Midbrain (tissue), 1 donor: ENCODE measurements around the gene RUFY2.
A peak's percentile ranks its signal among the peaks of the same experiment; 100 is the strongest.

Source experiments
- DNase-seq: peaks from one replicate; lab custom pipeline; 2025; lab: John Stamatoyannopoulos, UW

Gene RUFY2

DNA sequence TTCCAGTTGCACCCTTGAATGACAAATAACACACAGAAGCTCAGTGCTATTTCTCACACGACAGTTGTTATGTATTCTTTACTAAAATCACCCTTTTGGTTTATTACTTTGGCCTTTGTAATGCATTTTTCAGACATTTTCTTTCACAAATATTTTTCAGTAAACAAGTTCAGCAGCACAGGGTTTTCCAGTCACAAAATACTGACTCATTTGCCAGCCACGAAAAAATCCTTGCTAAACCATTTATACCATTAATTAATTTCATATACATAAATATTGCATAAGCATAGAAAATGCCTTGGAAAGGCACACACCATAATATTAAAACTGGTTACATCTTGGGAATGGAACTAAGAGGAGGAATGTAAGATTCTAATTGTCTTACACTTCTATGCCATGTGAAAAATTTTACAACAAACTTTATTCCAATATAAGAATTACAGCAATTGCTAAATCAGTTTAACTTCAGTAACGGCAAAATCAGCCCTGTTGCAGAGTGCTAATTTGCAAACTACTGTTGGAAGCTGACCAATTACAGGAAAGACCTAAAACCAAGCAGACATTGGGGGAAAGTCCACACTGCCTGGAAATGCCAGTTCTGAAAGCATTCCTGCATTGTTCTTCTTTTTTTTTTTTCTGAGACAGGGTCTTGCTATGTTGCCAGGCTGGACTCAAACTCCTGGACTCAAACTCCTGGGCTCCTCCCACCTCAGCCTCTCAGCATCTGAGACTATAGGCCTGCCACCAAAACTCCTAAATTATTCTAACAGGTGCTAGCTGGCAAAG, 42.8 kb downstream of the RUFY2 start:
- no peak for DNase-seq

DNA sequence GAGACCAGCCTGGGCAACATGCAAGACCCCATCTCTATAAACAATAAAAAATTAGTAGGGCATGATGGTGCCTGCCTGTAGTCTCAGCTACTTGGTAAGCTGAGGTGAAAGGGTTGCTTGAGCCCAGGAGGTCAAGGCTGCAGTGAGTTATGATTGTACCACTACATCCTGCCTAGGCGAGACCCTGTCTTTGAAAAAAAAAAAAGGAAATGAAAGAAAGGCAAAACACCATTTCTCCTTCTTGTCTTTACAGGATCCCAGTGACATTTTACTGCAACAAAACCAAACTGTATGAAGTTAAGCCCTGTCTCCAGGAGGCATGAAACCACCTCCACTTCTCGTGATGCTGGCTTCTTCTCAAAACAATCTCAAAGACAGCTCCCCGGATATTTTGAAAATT, 44.5 kb downstream of the RUFY2 start:
- DNase-seq: no peak

DNA sequence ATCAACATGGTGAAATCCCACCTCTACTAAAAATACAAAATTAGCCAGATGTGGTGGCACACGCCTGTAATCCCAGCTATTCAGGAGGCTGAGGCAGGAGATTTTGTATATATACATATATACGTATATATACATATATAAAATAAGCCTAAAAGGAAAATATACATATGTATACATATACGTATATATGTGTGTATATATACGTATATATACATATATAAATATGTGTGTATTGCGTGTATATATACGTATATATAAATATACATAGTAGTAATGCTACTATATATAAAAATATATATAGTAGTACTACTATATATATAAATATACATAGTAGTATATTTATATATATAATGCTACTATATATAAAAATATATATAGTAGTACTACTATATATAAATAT, 47.9 kb downstream of the RUFY2 start:
- no peak for DNase-seq

DNA sequence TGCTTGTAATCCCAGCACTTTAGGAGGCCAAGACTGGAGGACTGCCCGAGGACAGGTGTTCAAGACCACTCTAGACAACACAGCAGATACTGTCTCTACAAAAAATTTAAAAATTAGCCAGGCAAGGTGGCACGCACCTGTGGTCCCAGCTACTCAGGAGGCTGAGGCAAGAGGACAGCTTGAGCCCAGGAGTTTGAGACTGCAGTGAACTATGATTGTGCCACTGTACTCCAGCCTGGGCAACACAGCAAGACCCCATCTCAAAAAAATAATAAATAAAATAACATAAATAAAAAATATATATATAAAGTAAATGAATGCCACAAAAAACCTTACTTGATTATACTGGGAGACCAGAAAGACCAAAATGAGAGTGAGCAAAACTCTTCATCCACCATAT, 53.5 kb downstream of the RUFY2 start:
- no peak for DNase-seq

DNA sequence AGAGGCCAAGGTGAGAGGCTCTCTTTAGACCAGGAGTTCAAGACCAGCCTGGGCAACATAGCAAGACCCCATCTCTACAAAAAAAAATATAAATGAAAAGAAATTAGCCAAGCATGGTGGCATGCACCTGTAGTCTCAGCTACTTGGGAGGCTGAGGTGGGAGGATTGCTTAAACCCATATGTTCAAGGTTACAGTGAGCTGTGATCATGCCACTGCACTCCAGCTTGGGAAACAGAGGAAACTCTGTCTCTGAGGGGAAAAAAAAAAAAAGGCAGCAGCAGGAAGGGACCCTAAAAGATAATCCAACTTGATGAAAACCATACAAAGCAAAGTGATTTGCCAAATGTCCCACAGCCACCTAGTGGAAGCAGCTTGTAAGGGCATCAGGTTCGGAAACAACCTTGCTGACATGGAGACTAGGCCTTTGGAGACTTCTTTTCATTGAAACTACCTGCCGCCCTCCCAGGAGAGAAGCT, 58.8 kb downstream of the RUFY2 start:
- DNase-seq: peak; percentile 38

DNA sequence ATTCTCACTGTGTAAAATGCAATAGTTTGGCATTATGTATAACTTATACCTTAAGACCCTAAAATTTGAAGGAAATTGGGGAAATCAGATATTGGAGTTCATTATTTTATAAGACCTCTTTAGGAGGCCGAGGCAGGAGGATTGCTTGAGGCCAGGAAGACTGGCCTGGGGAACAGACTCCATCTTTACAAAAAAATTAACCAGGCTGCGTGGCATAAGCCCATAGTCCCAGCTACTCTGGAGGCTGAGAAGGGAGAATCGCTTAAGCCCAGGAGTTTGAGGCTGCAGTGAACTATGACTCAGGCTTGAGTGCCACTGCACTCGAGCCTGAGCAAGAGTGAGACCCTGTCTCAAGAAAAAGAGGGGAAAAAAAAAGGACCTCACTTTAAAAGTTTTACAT, 60.3 kb downstream of the RUFY2 start:
- no peak for DNase-seq

DNA sequence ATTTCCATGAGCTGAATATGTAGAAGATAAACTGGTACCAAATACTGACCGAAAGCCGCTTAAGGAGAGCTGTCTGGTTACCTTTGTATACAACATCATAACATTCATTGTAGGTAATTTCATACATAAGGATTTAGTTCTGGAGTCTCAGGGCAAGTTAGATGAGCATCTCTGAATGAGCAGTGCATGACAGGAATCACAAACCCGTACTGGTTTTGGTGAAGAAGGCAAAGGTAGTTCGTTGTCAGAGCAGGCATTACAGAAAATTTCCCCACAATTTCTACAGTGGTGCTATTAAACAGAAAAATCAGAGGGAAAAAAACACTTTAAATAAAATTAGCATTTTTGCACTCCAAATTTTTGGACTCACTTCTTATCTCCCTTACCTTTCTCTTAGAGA, 61.5 kb downstream of the RUFY2 start:
- DNase-seq: no peak

DNA sequence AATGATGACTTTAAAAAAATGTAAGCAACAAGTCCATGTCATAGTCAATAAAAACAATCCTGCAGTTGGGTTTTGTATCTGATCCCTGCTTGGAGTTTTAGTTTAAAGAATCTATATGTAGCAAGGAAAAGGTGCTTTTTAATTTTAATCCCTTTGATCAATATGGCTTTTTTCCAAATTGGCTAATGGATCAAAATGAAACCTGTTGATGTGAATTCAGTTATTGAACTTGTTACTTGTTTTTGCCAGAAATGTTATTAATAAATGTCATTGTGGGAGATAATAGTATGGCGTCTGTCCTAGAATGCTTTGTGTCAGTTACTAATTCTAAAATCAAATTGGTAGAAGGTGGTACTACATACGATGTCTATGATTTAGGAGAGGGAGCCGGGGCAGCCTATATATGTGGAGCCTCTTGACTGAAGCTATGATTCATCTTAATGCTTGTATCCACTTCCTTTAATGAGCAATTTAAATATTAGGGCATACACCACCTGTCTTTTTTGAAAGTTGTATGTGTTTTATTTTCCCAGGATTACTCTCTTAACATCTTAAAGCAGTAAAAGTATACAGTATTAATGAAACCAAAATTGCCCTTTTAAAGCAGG, 64.1 kb downstream of the RUFY2 start:
- DNase-seq: no peak

DNA sequence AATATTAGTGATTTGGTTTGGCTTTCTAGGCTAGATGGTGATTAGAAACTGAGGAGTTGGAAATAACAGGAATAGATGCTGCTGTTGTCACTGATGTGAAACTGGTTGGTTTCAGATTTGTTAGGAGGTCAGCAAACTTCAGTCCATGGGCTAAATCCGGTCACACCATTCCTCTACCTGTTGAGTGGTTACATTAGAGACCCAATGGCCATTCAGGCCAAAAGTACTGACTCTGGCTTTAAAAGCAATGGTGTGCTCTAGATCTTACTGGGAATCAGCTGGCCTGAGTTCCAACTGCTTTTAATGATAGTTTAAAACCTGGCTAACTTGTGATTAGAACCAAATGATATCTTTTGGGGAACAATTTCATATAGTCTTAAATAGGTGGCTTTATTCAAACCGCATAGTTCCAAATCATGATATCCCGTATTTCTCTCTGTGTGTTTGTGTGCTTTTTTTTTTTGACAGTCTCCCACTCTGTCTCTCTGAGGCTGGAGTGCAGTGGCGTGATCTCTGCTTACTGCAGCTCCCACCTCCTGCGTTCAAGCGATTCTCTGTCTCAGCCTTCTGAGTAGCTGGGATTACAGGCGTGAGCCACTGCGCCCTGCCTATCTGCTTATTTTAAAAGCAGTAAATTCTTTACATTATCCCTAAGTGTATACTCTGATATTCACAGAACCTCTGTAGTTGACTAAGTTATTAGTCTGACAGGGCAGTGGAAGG, 66.6 kb downstream of the RUFY2 start:
- DNase-seq: no peak

DNA sequence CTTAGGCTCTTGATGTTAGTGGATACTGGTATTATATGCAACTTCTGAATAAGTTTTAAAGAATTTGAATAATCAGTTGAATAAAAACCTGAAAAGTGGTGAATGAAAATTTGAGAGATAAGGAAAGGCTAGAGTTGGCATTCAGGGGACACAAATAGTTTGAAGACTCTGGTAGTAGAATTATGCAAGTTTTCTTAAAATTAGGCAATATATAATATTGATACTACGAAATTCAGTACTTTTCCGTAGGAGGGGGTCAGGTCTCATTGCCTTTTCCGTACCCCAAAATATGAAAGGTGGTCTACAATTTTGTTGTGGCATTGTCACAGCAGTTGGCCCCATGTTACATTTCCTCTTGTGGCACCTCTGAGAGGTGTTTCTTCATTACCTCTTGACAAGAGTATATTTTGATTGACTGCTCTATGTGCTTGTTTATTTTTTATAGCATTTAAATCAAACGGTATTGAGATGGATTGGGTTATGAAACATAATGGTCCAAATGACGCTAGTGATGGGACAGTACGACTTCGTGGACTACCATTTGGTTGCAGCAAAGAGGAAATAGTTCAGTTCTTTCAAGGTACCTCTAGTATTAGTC, 70.2 kb downstream of the RUFY2 start:
- no peak for DNase-seq

DNA sequence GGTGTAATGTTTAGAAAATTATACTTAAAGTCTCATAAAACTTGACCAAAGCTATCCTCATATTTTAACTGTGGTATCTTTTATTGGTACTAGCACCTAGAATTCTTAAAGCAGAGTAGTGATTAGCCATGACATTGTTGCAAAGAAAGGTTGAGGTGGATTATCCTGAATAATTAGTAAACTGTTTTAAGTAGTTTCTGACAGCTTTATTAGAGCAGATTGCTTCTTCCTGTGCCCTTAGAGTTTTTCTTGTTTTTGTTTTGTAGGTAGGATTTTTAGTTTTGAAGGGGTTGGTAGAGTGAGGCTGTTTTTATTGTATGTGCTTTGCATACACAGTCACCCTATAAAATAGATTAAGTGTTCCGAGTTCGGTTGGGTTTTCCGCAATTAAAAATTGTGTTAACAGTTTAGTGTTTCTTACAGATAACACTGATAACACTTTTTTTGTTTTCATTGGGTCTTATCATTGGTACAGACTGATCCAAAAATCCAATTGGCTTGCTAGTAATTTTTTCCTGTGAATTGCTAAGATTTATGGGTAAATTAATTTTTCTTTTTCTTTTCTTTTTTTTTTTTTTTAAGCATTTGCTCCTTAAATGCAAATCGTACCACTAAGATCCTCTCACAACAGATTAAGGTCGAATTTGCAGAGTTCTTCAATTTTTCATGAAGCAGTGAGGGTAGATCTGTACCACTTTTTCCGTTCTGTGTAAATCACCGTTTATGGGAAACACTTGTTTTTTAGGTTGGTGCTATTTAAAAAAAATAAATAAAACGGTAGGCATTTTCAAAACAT, 72.2 kb downstream of the RUFY2 start:
- DNase-seq: no peak

DNA sequence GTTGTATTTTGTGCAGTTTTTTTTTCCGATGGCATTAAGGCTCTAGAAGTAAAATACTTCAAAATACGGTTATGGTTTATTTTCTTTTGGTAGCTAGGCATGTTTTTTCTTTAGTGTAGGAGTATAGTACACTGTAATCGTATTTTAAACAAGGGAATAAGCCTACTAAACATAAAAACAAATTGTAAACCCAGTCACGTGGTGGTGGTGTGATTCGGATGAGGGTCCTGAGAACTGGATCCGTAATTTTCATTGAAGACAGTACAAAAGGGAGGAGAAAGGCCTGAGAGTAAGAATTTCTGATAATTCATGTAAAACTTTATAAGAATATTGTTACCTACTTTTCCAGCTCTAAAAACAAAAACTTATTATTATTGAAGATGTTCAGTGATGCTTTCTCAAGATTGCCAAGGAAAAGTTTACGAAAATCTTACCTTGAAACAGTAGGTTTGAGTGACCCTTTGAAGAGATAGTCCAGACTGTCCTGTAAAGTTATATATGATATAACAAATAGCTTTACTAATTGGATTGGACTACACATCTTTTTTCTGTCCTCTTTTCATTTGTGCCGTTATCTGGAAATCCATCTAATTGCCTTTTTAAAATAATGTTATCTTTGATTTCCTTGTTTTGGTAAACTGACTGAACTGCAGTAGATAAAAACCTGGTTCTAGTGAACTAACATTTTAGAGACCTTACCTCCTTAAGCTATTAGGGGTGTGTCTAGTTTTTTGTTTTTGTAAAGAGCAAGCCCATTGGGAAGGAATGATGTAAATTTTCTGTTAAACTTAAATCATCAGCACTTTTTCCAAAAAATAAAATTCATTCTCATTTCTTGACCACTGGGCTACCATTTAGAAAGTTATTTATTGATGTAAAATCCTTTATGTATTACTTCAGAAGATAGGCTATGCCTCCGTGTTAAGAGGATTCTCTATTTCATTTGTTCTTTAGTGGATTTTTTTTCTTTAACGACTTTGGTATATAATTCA, 73.3 kb downstream of the RUFY2 start:
- DNase-seq: no peak

DNA sequence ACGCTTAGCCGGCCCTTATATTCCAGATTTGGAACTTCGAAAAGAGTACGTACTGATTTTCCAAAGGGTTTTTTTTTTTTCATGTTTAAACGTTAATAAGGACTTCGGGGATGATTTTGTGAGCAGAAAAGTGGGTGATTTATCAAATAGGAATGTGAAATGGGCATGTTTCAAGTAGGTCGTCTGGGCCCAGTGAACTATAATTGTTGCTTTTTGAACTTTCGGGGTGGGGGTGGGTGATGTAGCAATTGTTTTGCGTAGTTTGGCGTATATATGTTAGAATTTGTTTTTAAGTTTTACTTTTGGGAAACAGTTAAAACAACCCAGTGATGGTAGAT, 74.0 kb downstream of the RUFY2 start:
- no peak for DNase-seq

DNA sequence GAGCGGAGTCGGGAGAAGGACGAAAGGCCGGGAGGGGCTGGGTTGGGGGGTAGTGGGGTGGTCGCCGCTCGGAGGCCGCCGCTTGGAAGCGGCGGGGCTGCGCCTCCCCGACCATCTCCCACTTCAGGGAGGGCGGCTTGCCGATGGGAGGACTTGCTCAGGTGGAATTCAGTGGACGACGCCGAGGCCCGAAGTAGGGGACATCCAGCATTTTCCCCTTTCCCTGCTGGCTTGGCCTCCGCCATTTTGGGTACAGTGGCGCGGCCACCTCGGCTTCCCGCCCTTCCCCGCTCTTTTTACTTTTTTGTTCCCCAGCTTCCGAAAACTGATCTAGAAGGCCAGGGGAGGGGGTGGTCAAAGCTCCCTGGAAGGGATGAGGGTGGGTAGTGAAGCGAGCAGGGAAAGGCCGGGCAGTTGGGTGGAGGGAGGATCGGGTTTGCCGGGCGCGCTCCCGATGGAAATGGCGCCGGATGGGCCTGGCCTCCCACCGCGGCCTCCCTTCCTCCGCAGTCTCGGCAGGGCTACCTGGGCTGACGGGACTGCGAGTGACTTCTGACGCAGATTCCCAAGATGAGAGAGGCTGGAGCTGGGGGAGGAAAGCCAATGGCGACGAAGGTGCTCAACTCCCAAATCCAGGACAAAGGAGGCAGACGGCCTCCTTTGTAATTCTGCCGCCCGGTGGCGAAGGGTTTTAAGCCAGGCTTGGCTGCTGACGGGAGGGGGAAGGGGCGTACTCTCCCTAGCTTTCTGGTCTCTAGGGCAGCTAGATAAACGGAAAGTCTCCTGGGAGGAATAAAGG, 74.6 kb downstream of the RUFY2 start, which contains the start of gene PBLD:
PBLD (minus strand) TSS at position 670 of the 799 bp plus-strand sequence. CDS start 26,084 bp downstream, outside the sequence.
- peak; percentile 78 for DNase-seq

DNA sequence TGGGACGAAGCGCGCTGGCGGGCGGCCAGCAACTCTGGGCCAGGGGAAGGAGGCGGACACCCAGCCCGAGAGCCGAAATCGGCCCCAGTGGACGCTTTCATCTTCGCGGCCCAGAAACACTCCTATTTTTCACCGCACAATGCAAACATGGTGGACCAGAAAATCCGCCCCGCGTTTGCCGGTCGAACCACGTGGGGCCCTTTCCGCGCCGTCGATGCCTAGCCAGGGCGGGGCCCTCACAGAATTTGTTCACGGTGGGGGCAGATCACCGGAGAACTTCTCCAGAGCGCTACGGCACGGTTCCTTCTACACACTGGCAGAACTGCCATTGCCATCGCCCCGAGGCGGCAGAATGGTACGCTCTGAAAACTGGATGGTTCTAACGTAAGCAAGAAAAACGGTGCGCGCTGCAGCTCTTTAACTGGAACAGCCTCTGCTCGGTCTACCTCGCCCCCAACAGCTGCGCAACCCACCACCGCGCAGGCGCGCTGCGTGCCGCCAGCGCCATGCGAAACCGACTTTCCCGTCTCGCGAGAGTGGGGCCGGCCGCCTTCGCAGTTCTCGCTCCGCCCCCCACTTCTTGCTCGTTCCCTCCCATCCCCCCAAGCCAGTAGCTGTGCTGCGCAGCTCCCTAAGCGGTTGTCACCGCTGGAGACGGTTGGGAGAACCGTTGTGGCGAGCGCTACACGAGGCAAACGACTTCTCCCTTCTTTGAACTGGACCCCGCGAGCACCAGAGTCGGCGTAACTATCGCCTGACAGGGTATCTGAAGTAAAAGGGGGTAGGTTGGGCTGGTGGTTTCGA, 75.4 kb downstream of the RUFY2 start, which contains the start of gene HNRNPH3:
HNRNPH3 (plus strand) TSS at position 610 of the 804 bp plus-strand sequence. CDS start 5,158 bp downstream, outside the sequence.
- peak; percentile 98 for DNase-seq

DNA sequence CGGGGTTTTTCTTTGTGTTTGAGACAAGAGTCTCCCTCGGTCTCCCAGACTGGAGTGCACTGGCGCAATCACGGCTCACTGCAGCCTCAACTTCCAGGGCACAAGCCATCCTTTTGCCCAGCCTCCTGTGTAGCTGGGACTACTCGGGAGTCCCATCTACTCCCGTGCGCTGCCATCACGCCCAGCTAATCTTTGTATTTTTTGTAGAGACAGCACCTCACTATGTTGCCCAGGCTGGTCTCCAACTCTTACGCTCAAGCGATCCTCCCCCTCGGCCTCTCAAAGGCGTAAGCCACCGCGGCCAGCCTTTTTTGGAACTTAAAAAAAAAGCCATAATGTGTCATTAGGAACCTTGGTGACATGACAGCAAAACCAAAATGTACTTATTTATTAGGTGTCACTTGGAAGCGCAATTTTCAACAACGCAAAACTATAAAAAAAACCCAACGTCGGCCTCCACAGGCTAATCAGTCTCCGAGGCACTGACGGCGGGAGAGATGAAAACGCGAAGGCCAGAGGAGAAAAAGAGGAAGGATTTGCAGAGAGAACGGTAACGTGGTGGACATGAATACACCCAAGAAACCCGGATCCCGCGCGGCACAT, 76.1 kb downstream of the RUFY2 start:
- peak; percentile 77 for DNase-seq

DNA sequence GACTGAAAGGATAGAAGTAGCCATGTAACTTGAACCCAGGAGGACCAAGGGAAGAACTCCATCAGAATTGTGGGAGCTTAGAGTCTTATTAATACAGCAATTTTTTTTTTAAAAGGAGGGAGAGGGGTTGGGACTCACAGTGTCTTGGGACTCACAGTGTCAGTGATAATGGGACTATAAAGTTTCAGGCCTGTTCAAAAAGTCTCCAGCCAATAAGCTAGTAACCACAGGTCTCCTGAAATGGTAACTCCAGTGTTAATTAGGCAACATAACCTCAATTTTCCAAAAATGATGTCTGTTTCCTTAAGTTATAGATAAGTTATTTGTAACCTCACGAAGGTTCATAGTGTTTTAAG, 77.6 kb downstream of the RUFY2 start:
- DNase-seq: no peak
